ENCODE results near the gene GSC2. TPM values are rescaled to one million over a fixed set of nuclear protein-coding genes. Genes with fewer than 3 reads are reported as not detected.

The GSC2 gene
- total and polyA plus RNA-seq, 12 donors: not detected

- WGBS, 4 donors: 83 to 86% (median 85%) methylated on average over 15 to 23 of the region's 23 CpGs
- Histone ChIP-seq H3K9me3 (replicated peaks in 1 of 3) (no peaks in the 10 kb centered on the region), H3K4me3 (no peak overlapping the region), H3K27me3 (no peaks in the 10 kb centered on the region), H3K4me1 (replicated peaks in 1 of 2) (no peaks in the 10 kb centered on the region), H3K27ac (no peak overlapping the region), H3K36me3 (replicated peaks in 1 of 2) (no peaks in the 10 kb centered on the region)
- intact Hi-C loops (cut with DNase I): no loop called here
- TF ChIP-seq CTCF (IDR thresholded peaks at IDR 0.05) (no peak), POLR2A (IDR thresholded peaks at IDR 0.05) (no peak)
- DNase-seq: no peak
These were observed 46.0 kb upstream of the GSC2 start for GRCh38 chr22:19195796-19196731.

GRCh38 chr22:19194766-19195536 is 44.9 kb upstream of the GSC2 start:
- TF ChIP-seq CTCF (IDR thresholded peaks at IDR 0.05): no peak
- no peak for TF ChIP-seq POLR2A (IDR thresholded peaks at IDR 0.05)
- Histone ChIP-seq H3K4me1 (replicated peaks in 1 of 2) (no peaks in the 10 kb centered on the region), H3K27ac (no peak overlapping the region), H3K27me3 (no peaks in the 10 kb centered on the region), H3K36me3 (replicated peaks in 1 of 2) (no peaks in the 10 kb centered on the region), H3K4me3 (no peak overlapping the region), H3K9me3 (replicated peaks in 1 of 3) (no peaks in the 10 kb centered on the region)
- DNase-seq: no peak
- 92 to 97% (median 93%) methylated on average over 13 to 16 of the region's 16 CpGs for WGBS, 4 donors
- intact Hi-C loops (cut with DNase I): loop anchor here in 1 of 2 donors (5.0 kb wide), 1 partner anchor 47 kb away; no protein-coding TSS in a partner anchor

GRCh38 chr22:19193879-19194278 is 43.8 kb upstream of the GSC2 start:
- H3K36me3 ChIP-seq (replicated peaks in 1 of 2): no peaks in the 10 kb centered on the region
- TF ChIP-seq POLR2A (IDR thresholded peaks at IDR 0.05) (no peak), CTCF (IDR thresholded peaks at IDR 0.05) (no peak)

More at GRCh38 chr22:19193879-19194278, 43.8 kb upstream of the GSC2 start:
- 84 to 99% (median 96%) methylated on average over 6 of the region's 6 CpGs for WGBS, 4 donors
- DNase-seq: no peak
- H3K4me3 ChIP-seq: no peak overlapping the region
- intact Hi-C loops (cut with DNase I): loop anchor here in 1 of 2 donors (5.0 kb wide), 1 partner anchor 48 kb away; no protein-coding TSS in a partner anchor
- H3K9me3 ChIP-seq (replicated peaks in 1 of 3): no peaks in the 10 kb centered on the region
- H3K4me1 ChIP-seq (replicated peaks in 1 of 2): no peaks in the 10 kb centered on the region
- H3K27me3 ChIP-seq: no peaks in the 10 kb centered on the region
- no peak overlapping the region for H3K27ac ChIP-seq

Measured in adrenal gland (tissue), 12 donors.